Measurements from ENCODE around the gene RPL10A. TPM values are rescaled to one million over a fixed set of nuclear protein-coding genes. Genes with fewer than 3 reads are reported as not detected.
A peak's percentile ranks its signal among the peaks of the same experiment; 100 is the strongest.

Gene RPL10A
- total RNA-seq, 1 experiment from 2014 or later: 1,082 TPM

DNA sequence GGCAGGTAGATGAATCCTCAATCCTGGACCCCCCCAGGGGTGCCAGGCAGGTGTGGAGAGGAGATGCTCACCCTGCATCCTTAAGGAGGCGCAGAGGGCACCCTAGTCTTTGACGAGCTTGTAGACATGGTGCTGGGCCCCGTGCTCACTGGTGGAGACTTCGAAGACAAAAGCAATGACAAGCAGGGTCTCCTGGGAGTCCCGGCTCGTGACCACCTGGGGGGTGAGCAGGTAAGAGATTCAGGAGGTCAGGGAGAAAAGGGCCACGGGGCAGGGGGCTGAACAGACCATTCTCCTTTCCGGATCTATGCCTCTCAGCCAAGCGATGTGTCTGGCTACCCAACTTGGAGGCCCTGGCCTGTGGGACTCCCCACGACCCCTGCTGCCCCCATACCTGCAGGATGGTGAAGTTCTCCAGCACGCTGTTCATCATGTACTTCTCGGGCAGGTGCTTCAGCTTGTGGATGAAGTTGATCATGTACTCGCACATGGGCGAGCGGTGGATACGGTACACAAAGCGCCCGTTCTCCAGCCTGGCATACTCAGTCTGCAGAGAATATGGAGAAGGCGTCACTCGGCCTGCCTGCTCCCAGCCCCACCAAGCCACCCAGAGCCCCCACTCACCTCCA lies 6.9 kb downstream of the RPL10A start:
- peaks cover 24% of the 10 kb centered on the region for H3K4me1 ChIP-seq
- BruUV-seq (replicated peaks): TSS peak; percentile 12
- H3K4me3 ChIP-seq (ENCODE audit: low read depth, low read length): no peak overlapping the region
- ChIA-PET CTCF (no interaction called here), POLR2A (no interaction called here)
- peaks cover 2% of the 10 kb centered on the region for H3K36me3 ChIP-seq (ENCODE audit: control insufficient read depth, insufficient read depth, low read length)
- TF ChIP-seq, protein P1, sequence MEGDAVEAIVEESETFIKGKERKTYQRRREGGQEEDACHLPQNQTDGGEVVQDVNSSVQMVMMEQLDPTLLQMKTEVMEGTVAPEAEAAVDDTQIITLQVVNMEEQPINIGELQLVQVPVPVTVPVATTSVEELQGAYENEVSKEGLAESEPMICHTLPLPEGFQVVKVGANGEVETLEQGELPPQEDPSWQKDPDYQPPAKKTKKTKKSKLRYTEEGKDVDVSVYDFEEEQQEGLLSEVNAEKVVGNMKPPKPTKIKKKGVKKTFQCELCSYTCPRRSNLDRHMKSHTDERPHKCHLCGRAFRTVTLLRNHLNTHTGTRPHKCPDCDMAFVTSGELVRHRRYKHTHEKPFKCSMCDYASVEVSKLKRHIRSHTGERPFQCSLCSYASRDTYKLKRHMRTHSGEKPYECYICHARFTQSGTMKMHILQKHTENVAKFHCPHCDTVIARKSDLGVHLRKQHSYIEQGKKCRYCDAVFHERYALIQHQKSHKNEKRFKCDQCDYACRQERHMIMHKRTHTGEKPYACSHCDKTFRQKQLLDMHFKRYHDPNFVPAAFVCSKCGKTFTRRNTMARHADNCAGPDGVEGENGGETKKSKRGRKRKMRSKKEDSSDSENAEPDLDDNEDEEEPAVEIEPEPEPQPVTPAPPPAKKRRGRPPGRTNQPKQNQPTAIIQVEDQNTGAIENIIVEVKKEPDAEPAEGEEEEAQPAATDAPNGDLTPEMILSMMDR (IDR thresholded peaks at IDR 0.05; ENCODE audit: insufficient read depth in 1 of 2, low read depth in 1 of 2, low read length in 1 of 2, severe bottlenecking in 1 of 2, unreplicated experiment in 1 of 2): no peak
- Mint-ChIP-seq H3K9me3 (ENCODE audit: unreplicated experiment) (no peaks in the 10 kb centered on the region), H3K4me1 (ENCODE audit: low read depth, unreplicated experiment) (peaks cover 16% of the 10 kb centered on the region), H3K27ac (ENCODE audit: unreplicated experiment) (peak overlapping the region; percentile 53), H3K36me3 (ENCODE audit: insufficient read depth, unreplicated experiment) (peaks cover 100% of the 10 kb centered on the region), H3K27me3 (ENCODE audit: insufficient read depth, unreplicated experiment) (no peaks in the 10 kb centered on the region), H3K4me3 (ENCODE audit: unreplicated experiment) (no peak overlapping the region)
- no peaks in the 10 kb centered on the region for H3K9me3 ChIP-seq
- intact Hi-C loops (cut with micrococcal nuclease; ENCODE audit: unreplicated experiment): no loop called here
- no peak for DNase-seq
- H3K27me3 ChIP-seq (replicated peaks; ENCODE audit: control insufficient read depth, insufficient read depth, low read length): no peaks in the 10 kb centered on the region

DNA sequence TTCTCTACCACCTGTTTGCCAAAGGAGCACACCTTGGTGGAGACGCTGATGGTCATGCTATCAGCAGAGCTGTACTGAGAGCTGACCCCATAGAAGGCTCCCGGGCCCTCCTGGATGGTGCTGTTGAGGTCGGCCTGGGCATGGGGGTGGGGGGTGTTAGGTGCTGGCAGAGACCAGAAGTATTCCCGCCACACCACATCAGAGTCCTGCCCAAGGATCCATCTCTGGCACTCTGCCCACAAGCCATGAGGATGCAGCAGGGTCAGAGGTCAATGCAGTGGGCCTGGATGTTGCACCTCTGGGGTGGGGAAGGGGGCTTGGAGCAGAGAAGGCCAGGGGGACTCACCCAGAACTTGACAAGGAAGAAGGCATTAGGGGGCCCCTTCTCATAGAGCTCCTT lies 7.4 kb downstream of the RPL10A start:
- H3K4me1 ChIP-seq: peaks cover 19% of the 10 kb centered on the region
- peaks cover 100% of the 10 kb centered on the region for H3K36me3 Mint-ChIP-seq (ENCODE audit: insufficient read depth, unreplicated experiment)
- no peaks in the 10 kb centered on the region for H3K9me3 Mint-ChIP-seq (ENCODE audit: unreplicated experiment)
- peaks cover 10% of the 10 kb centered on the region for H3K4me1 Mint-ChIP-seq (ENCODE audit: low read depth, unreplicated experiment)
- H3K4me3 ChIP-seq (ENCODE audit: low read depth, low read length): no peak overlapping the region
- TF ChIP-seq, protein P1 (IDR thresholded peaks at IDR 0.05; ENCODE audit: insufficient read depth in 1 of 2, low read depth in 1 of 2, low read length in 1 of 2, severe bottlenecking in 1 of 2, unreplicated experiment in 1 of 2): no peak
- ChIA-PET CTCF (no interaction called here), POLR2A (interaction anchor here (0.5 kb wide), 1 partner anchor 21 kb away, joined by 4 read pairs; no protein-coding TSS in a partner anchor)
- DNase-seq: no peak
- H3K27ac Mint-ChIP-seq (ENCODE audit: unreplicated experiment): peak overlapping the region; percentile 13
- peaks cover 2% of the 10 kb centered on the region for H3K36me3 ChIP-seq (ENCODE audit: control insufficient read depth, insufficient read depth, low read length)
- intact Hi-C loops (cut with micrococcal nuclease; ENCODE audit: unreplicated experiment): no loop called here
- BruUV-seq (replicated peaks): no TSS peak
- no peaks in the 10 kb centered on the region for H3K27me3 Mint-ChIP-seq (ENCODE audit: insufficient read depth, unreplicated experiment)
- H3K4me3 Mint-ChIP-seq (ENCODE audit: unreplicated experiment): no peak overlapping the region
- no peaks in the 10 kb centered on the region for H3K9me3 ChIP-seq
- no peaks in the 10 kb centered on the region for H3K27me3 ChIP-seq (replicated peaks; ENCODE audit: control insufficient read depth, insufficient read depth, low read length)

DNA sequence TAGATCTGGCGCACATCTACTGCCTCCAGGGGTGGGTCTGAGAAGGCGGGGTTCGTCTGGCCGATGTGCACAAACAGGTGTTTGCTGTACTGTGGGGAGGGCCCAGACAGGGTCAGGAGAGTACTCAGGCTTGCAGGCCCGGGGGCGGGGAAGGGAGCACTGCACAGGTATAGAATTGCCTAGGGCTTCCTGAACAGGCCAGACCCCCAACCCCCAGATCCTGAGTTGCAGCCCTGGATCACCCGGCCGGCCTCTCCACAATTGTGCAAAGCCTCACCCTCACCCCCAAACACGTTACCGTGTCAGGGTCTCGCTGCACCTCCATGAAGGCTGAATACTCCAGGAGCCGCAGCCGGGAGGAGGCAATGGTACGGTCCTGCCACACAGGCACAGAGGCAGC lies 7.8 kb downstream of the RPL10A start:
- H3K27ac Mint-ChIP-seq (ENCODE audit: unreplicated experiment): peak overlapping the region; percentile 13
- BruUV-seq (replicated peaks): no TSS peak
- TF ChIP-seq, protein P1 (IDR thresholded peaks at IDR 0.05; ENCODE audit: insufficient read depth in 1 of 2, low read depth in 1 of 2, low read length in 1 of 2, severe bottlenecking in 1 of 2, unreplicated experiment in 1 of 2): no peak
- H3K36me3 Mint-ChIP-seq (ENCODE audit: insufficient read depth, unreplicated experiment): peaks cover 100% of the 10 kb centered on the region
- peak in 1 of 2 experiments; percentile 38 for DNase-seq
- H3K9me3 ChIP-seq: no peaks in the 10 kb centered on the region
- CTCF ChIA-PET: no interaction called here
- peaks cover 14% of the 10 kb centered on the region for H3K4me1 ChIP-seq
- H3K27me3 Mint-ChIP-seq (ENCODE audit: insufficient read depth, unreplicated experiment): no peaks in the 10 kb centered on the region
- peaks cover 4% of the 10 kb centered on the region for H3K36me3 ChIP-seq (ENCODE audit: control insufficient read depth, insufficient read depth, low read length)
- no peak overlapping the region for H3K4me3 Mint-ChIP-seq (ENCODE audit: unreplicated experiment)
- H3K4me3 ChIP-seq (ENCODE audit: low read depth, low read length): no peak overlapping the region
- no peaks in the 10 kb centered on the region for H3K9me3 Mint-ChIP-seq (ENCODE audit: unreplicated experiment)
- intact Hi-C loops (cut with micrococcal nuclease; ENCODE audit: unreplicated experiment): no loop called here
- H3K4me1 Mint-ChIP-seq (ENCODE audit: low read depth, unreplicated experiment): peaks cover 7% of the 10 kb centered on the region
- H3K27me3 ChIP-seq (replicated peaks; ENCODE audit: control insufficient read depth, insufficient read depth, low read length): no peaks in the 10 kb centered on the region
- POLR2A ChIA-PET: interaction anchor here (0.5 kb wide), 1 partner anchor 20 kb away, joined by 4 read pairs; no protein-coding TSS in a partner anchor

All from Caco-2 (cell line).